Measurements from ENCODE around the gene LRRC36. TPM values are rescaled to one million over a fixed set of nuclear protein-coding genes. Genes with fewer than 3 reads are reported as not detected.

Gene LRRC36
- total and polyA plus RNA-seq, 2 donors (not counting 3 experiments of a cell fraction or from before 2014, with no cell fraction given) = 0.30 to 2.0 TPM

DNA sequence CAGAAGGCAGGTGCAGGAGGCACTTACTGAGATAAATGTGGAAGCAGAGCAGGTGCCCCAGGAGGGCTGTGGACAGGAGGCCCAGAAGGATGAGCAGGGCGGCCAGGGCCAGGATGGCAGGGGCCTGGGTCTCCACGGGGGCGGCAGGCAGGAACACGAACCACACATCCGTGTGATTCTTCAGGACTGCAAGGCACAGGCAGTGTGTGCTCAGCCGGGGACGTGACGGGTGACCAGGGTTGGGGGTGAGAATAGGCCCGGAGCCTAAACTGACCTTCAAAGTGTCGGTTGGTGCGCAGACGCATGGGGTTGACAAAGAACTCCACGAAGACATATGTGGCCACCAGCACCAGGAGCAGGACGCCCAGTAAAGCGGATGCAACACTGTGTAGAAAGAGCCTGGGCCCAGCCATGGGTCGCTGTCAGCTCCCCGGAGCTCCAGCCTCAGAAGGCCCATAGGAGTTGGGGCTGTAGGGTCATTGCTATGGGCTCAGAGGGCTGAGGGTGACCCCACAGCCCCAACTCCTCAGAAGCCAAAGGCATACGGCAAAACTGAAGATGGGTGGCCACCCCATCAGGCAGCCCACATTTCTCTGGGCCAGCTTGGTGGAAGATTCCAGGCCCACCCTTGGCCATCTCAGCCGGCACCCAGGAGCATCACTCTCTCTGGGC, 72.1 kb downstream of the LRRC36 start:
- Histone ChIP-seq H3K36me3 (ENCODE audit: control insufficient read depth in 2 of 2, extremely low read depth in 1 of 2, insufficient read depth in 2 of 2, low read length in 2 of 2) (no peaks in the 10 kb centered on the region), H3K79me2 (ENCODE audit: control insufficient read depth, insufficient read depth, low read length) (no peaks in the 10 kb centered on the region), H3K4me2 (ENCODE audit: insufficient read depth, low read length) (no peak overlapping the region), H3K27me3 (ENCODE audit: control insufficient read depth in 2 of 2, insufficient read depth in 2 of 2, low read length in 2 of 2) (peaks cover 9 to 10% of the 10 kb centered on the region in 2 experiments), H3K9me3 (replicated peaks; ENCODE audit: control insufficient read depth, insufficient read depth, low read length) (no peaks in the 10 kb centered on the region), H3K4me1 (ENCODE audit: control insufficient read depth, extremely low read depth, insufficient read depth, low read length) (peaks cover 7% of the 10 kb centered on the region), H3K9ac (replicated peaks; ENCODE audit: extremely low read depth, insufficient read depth, low read length) (no peak overlapping the region), H3K4me3 (replicated peaks in 1 of 3; ENCODE audit: insufficient read depth in 1 of 3, low read depth in 1 of 3, low read length in 3 of 3) (no peak overlapping the region), H2AFZ (ENCODE audit: low read depth, low read length) (no peak overlapping the region), H3K27ac (ENCODE audit: insufficient read depth, low read depth, low read length) (no peak overlapping the region), H3K9me1 (replicated peaks; ENCODE audit: control insufficient read depth, extremely low read depth, insufficient read depth, low read length) (no peaks in the 10 kb centered on the region), H4K20me1 (replicated peaks; ENCODE audit: control insufficient read depth, extremely low read depth, insufficient read depth, low read length) (no peaks in the 10 kb centered on the region)
- DNase-seq (ENCODE audit: low read depth, low spot score) (no peak), FAIRE-seq (no peak)
- dilution Hi-C loops (cut with MboI; ENCODE audit: extremely low pct_ligation_motif_present, low sequenced_read_pairs) (no loop called here), intact Hi-C loops (cut with micrococcal nuclease) (loop anchor here (1.0 to 10.0 kb wide), 4 partner anchors 26 to 444 kb away; partner anchors contain the start of genes E2F4, ELMO3 and EXOC3L1)
- ChIA-PET CTCF (interaction anchor here (0.6 to 4.1 kb wide), 19 partner anchors 14 to 446 kb away, joined by 3 to 65 read pairs (median 10); partner anchors contain the start of genes KCTD19, LRRC36, PLEKHG4 and ZDHHC1), POLR2A (no interaction called here)
- no TSS peak for BruUV-seq (replicated peaks)
- TF ChIP-seq POLR2A (IDR thresholded peaks at IDR 0.05; ENCODE audit: low read depth, low read length) (no peak), POLR2AphosphoS5 (IDR thresholded peaks at IDR 0.05; ENCODE audit: insufficient read depth, low read depth, low read length) (no peak), GATA2 (IDR thresholded peaks at IDR 0.05; ENCODE audit: insufficient read depth, insufficient read length, low read depth, low read length) (no peak), FOS (IDR thresholded peaks at IDR 0.05; ENCODE audit: borderline replicate concordance, insufficient read depth, low read length) (no peak), EZH2 (IDR thresholded peaks at IDR 0.05; ENCODE audit: borderline replicate concordance, low read depth, low read length, severe bottlenecking) (no peak), JUN (IDR thresholded peaks at IDR 0.05; ENCODE audit: borderline replicate concordance, insufficient read depth, insufficient read length, low read depth) (no peak), MYC (IDR thresholded peaks at IDR 0.05; ENCODE audit: low read depth, low read length) (no peak)
- TF ChIP-seq, protein P1, sequence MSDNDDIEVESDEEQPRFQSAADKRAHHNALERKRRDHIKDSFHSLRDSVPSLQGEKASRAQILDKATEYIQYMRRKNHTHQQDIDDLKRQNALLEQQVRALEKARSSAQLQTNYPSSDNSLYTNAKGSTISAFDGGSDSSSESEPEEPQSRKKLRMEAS (IDR thresholded peaks at IDR 0.05; ENCODE audit: insufficient read depth, insufficient read length) = no peak
- TF ChIP-seq, protein P2, sequence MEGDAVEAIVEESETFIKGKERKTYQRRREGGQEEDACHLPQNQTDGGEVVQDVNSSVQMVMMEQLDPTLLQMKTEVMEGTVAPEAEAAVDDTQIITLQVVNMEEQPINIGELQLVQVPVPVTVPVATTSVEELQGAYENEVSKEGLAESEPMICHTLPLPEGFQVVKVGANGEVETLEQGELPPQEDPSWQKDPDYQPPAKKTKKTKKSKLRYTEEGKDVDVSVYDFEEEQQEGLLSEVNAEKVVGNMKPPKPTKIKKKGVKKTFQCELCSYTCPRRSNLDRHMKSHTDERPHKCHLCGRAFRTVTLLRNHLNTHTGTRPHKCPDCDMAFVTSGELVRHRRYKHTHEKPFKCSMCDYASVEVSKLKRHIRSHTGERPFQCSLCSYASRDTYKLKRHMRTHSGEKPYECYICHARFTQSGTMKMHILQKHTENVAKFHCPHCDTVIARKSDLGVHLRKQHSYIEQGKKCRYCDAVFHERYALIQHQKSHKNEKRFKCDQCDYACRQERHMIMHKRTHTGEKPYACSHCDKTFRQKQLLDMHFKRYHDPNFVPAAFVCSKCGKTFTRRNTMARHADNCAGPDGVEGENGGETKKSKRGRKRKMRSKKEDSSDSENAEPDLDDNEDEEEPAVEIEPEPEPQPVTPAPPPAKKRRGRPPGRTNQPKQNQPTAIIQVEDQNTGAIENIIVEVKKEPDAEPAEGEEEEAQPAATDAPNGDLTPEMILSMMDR (IDR thresholded peaks at IDR 0.05; ENCODE audit: extremely low read depth in 1 of 2, insufficient read depth in 1 of 2, low read depth in 1 of 2, low read length in 2 of 2) = no peak
